HG03139 (cell line): ENCODE data around the gene CNTN4.
"Not testable (repeated sequence)": the region's sequence is repeated elsewhere in the genome, so short reads cannot be mapped to it uniquely, and the experiment has no call there.

Experiments
- ATAC-seq: cut with Tn5 transposase; IDR thresholded peaks from one replicate; pipeline ENCODE4 v1.9.1; 2021; ENCODE audit not compliant: unreplicated experiment

CNTN4 gene

GRCh38 chr3:2098398-2099027, at the start of gene CNTN4:
Gene CNTN4, plus strand, starts transcription at chr3:2098866.
- no peak for ATAC-seq

DNA sequence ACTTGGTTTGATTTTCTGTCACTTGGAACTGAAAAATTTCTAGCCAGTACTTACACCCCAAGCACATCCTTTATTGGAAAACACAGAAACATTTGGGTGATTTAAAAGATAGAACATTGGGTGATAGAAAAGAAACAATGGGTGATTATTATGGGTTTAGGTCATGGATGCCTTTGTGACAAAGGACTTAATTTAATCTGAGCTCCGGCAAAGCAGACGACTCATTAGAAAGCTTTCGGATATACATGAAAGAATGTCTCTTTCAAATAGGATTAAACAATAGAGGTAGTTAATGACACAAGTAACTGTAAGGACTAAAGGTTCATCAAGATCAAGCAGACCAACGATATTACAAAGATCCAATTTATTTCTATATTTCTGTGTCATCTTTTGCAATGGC, 37.3 kb upstream of the CNTN4 start:
- no peak for ATAC-seq

DNA sequence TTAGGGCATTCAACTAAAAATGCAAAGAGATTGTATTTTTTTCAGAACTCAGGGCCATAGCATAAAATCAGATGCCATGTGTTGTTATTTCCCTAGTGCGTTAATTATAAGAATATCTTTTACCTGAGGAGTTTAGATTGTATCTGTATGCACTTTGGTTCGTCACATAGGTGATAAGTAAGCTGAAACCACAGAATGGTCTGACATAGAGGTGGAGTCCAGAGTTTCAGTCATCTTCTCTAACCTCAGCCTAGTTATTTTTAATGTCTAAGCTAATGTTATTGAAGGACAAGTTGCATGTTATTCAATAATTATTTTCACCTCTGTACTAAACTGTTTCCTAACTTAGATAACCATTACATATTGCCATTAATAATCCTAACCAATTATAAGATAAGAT, 27.1 kb upstream of the CNTN4 start:
- no peak for ATAC-seq

DNA sequence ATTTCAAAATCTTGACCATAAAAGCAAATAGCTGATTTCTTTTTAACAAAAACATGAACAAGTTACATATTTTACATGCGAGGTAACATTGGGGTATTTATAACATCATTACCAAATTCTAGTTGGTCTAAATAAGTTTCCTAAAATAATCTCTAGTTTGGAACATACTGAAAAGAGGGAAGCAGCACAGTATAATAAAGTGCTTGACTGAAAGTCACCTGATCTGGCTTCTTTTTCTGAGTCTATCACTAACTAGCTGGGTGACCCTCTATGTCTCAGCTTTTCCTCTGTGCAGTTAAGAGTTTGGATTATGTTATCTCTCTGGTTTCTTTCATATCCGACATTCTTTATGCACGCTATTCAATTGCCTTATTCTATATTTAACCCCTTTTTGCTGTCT, 19.8 kb upstream of the CNTN4 start:
- ATAC-seq, result no peak

DNA sequence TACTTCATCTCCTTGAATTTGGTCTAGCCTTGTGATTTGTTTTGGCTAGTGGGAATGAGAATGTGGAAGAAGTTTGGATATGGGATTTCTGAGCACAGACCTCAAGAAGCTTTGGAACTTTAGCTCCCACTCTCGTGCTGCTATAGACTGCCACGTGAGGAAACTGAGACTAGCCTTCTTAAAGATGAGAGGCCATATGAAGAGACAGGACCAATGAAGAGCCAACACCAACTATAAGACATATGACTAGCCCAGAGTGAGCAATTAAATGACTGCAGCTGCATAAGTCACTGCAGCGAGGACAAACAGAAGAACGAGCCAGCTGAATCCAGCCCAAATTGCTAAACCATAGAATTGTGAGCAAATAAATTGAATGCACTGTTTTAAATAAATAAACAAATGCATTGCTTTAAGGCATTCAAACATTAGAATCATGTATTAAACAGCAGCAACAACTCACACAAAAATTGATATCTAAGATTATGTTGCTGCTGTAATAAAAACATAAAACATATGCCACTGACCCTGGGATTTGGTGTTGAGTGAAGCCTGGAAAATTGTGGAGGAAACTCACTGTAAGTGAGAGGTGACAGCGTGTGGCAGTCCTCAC, 15.7 kb upstream of the CNTN4 start:
- ATAC-seq, result no peak

- ATAC-seq, result not testable (repeated sequence)
Observed at GRCh38 chr3:2083558-2083957, 15.1 kb upstream of the CNTN4 start.

GRCh38 chr3:2090095-2090911, 8.4 kb upstream of the CNTN4 start:
- no peak for ATAC-seq

DNA sequence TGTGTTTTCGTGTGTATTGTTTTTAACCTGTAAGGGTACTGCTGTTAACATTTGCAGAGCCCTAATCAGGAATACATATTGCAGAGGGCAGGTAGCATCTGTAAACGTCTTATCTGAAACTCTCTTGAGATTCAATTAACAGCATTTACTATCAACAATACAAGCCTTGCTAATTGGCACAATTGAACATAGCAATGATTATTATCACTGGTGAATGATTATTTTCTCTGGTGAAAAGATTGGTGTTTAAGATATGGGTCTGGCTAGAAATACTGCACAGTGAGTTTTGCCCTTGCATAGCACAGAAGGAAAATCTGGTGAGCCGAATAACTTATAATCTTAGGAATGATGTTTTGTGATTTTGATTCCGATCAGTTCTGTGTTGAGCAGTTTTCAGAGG, 5.9 kb upstream of the CNTN4 start:
- no peak for ATAC-seq

DNA sequence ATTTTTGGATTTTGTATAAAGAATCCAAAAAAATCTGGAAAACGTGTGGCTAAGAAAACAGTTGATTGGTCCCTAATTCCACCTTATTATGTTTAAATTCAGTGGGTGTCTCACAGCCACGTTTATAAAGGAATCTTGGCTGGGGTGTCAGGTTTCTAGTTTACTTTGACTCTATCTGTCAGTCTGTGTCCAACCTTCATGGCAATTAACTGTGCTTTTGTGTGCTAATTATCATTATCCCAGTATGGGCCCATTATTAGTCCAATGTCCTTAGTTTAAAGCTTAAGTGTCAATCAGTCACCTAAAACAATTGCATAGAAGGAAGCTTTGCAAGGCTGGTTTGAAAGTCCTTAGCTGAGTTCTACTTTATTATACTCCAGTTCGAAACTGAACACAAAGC, 3.7 kb upstream of the CNTN4 start:
- no peak for ATAC-seq

DNA sequence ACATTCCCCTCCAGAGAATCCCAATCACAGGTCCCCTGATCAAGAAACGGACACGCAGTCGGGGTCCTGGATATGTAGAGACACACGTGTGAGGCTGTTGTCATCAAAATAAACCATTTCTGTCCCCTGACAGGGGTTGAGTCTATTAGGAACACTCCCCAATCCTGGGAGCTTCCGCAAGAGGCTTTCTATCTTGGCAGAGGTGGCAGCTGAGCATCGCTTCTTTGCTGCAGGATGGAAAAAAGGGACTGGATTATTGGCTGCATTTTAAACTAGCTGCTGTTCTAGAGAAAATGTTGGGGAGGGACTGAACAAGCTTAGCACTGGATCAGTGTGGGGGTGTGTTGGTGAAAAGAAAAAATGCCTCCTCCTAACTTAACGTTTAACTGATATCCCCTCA, 2.5 kb upstream of the CNTN4 start:
- ATAC-seq, result no peak

DNA sequence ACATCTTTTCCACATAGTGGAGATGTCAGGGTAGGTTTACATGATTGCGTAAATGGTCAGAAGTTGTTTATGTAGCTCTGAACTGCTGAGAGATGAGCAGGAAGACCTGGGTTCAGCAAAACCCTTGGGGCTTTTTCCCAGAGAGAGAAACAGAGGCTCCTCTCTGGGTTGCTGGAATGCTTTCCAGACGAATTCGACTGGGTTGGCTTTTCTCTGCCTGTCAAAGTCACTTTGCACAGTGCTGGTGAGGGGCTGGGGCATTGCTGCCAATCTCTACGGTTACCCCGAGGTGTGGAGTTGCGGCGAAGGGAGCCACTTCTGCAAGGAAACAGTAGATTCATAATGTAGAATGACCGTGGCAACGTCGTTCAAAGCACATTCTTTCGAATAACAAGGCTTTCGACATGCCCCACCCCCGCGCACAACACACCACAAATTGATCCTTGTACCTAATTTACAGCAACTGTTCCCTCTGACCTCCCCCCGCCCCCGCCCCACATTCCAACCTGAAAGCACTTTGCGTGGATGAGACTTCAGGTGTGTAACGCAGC, 950 bp upstream of the CNTN4 start:
- ATAC-seq, result no peak

DNA sequence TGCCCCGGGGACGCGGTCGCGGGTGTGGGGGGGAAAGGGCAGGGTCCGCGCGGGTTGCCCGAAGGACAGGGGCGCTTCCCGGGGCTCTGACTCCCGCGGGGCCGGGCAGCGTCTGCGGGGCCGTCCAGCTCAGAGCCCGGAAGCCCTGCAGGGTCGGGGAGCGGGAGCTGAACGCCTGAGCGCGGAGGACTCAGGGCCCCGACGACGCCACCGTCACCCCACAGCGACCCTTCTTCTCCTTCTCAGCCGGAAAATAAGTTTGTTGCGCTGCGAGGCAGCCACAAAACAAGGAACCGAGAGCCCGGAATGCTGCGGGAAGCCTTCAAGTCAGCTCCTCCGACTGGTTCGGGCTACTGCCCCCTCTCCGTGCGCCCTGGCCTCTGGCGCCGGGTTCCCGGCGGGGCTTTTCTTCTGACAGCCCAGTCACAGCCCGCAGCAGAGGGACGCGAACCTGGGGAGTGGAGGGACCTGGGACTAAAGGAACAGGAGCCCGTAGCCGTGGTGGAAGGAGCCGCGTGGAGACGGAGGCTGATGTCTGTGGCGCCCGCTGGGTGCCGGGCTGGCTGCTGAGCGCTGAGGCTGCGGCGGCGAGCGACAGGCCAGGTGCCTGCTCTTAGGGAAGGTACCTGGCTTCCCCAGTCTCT, 484 bp downstream of the CNTN4 start:
- no peak for ATAC-seq

DNA sequence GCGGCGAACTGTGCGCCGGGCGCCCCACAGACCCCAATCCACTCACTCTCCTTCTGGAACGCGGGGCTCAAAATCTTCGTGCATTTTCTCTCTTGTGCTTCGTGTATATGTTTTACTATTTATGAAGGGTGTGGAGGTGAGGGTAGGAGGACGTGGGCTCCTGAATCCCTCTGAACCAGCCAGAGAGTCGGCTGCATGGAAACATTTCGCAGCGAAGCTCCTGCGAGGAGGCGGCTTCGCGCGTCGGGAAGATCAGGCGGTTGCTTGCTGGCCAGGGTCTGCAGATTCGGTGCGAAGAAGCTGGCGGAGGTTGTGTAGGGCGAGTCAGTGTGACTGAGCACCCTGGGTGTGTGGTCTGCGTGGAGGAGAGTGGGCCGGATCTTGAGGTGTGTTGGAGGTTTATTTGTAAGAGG, 1.1 kb downstream of the CNTN4 start:
- ATAC-seq, result no peak

DNA sequence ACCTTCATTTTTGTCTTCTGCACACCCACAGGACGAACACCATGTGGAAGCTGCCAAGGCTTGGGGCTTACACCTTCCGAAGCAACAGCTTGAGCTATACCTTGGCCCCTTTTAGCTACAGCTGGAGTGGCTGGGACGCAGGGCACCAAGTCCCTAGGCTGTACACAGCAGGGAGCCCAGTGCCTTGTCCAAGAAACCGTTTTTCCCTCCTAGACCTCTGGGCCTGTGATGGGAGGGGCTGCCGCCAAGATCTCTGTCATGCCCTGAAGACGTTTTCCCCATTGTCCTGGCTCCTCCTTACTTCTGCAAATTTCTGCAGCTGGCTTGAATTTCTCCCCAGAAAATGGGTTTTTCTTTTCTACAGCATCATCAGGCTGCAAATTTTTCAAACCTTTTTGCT, 7.8 kb downstream of the CNTN4 start:
- no peak for ATAC-seq

DNA sequence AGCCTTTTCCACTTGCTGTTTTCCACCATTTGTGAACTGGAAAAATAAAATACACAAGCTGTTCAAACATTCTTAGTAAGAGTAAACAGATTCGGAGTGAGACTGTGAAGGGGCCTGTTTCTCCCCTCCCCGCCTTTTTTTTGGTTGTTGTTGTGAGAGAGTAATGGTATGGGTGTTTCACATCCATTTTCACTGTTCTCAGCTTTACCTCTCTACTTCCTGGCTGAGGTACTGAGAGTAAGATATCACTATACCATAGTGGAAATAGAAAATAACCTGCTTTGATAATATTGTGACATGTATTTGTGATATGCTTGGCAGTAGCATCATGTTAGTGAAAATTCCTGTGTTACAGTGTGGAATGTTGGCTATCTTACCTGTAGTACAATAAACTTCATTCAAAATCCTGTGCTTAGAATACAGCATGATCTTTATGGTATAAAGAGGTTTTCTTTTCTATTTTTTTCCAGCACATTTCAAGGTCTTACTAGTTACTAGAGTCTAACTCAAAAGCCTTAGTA, 12.0 kb downstream of the CNTN4 start:
- ATAC-seq, result no peak

DNA sequence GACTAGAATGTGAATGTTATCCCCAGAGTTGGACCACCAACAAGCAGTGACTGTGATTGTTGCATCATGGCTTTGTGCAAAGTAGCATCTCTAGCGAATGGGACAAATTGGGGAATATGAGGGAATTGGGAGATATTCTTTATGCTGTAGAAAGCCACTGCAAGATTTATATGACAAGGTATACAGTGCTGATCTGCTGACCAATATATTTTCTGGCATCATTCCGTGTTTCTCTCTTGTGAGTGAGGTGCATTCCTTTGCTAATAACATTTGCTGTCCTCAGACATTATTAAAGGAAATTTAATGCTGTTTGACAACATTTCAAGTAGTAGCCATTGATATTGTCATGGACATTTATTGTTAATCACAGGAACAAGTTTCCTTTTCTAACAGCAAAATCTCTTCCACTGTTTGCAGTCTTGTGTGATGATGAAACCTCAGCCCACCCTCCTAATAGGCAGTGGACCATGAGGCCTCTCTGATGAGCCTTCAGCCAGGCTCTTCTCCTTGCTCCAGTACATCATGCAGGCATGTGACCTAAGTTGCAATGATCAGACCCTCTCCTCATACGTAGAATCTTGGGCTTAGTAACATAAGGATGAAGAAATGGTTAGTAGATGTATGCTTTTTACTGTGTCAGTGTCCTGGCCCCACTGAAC, 16.1 kb downstream of the CNTN4 start:
- no peak for ATAC-seq

DNA sequence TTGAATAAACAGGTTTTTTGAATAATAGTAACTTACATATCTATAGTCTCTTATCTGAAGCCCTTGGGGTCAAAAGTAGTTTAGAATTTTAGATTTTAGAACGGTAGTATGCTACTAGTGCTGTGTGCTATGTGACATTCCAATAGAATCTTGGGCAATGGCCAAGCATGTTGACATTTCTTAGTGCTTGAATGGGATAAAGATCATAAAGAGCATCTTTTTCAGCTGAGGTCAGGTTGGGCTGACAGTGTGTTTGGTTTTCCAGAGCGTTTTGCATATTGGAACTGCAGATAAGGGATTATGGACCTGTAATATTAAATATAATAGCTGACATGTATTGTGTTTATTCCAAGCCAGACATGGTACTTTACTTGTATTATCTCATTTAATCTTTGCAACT, 32.1 kb downstream of the CNTN4 start:
- ATAC-seq, result no peak

- ATAC-seq, result no peak
Observed at GRCh38 chr3:2133146-2133545, 34.5 kb downstream of the CNTN4 start.

- ATAC-seq, result no peak
Observed at GRCh38 chr3:2137651-2138050, 39.0 kb downstream of the CNTN4 start.

DNA sequence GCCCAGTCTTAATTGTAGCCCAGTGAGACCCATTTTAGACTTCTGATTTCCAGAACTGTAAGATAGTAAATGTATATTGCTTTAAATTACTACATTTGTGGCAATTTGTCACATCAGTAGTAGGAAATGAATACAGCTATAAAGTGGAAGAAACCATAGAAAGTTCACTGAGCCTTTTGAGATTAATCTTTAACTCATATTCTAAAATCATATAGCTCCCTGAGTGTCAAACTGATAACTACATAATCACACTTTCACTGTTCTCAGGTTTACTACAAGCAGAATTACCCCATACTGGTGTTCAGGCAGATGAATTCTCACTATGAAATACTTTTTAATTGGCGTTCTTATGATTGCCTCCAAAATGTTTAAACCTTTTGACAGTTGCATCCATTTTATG, 42.8 kb downstream of the CNTN4 start:
- no peak for ATAC-seq
